ENCODE data around the gene HDDC2. TPM values are rescaled to one million over a fixed set of nuclear protein-coding genes. Genes with fewer than 3 reads are reported as not detected.

Gene HDDC2
- total RNA-seq, 2 experiments from 2014 or later: 19.4 to 21.6 TPM

DNA sequence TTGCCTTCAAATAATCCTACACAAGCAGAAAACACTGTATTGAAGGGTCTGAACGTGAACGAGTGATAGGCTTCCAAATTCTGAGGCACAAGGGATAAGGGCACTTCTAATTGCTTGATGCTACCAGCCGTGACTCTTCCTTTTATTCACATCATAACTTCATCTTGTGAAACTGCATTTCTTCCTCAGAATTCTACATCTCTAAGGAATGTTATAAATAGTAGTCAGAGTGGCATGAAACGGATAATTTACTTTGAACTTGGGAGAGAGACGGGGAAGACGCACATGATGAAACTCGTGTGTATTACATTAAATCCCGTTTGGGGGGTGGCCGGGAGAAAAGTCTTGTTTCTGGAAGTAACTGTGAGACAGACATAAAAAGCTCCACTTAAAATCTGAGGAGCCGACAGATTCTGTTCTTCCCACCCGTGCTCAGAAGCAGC lies 754 bp downstream of the HDDC2 start:
- H3K4me1 ChIP-seq (ENCODE audit: insufficient read depth, low read length): peaks cover 32% of the 10 kb centered on the region
- Mint-ChIP-seq H3K4me3 (peak overlapping the region; percentile 91), H3K36me3 (ENCODE audit: low read depth) (peaks cover 49% of the 10 kb centered on the region), H3K27me3 (peaks cover under 1% of the 10 kb centered on the region), H3K9me3 (no peaks in the 10 kb centered on the region), H3K27ac (peak overlapping the region; percentile 90), H3K4me1 (ENCODE audit: low read depth) (peaks cover 71% of the 10 kb centered on the region)
- ChIA-PET CTCF (interaction anchor here (1.0 kb wide), 1 partner anchor 490 kb away, joined by 5 read pairs; the partner anchor contains the start of gene NCOA7), POLR2A (interaction anchor here (1.4 to 6.2 kb wide), 6 partner anchors 8 to 686 kb away, joined by 6 to 44 read pairs (median 11); partner anchors contain the start of genes NCOA7 and TRMT11)
- no peaks in the 10 kb centered on the region for H3K9me3 ChIP-seq (ENCODE audit: control insufficient read depth in 1 of 2, insufficient read depth in 1 of 2, low read length in 2 of 2)
- H3K27me3 ChIP-seq (ENCODE audit: control insufficient read depth in 1 of 2, insufficient read depth in 2 of 2, low read length in 2 of 2): no peaks in the 10 kb centered on the region
- intact Hi-C loops (cut with DNase I, micrococcal nuclease): loop anchor here (5.0 kb wide), 2 partner anchors 686 to 1911 kb away; partner anchors contain the start of gene TRMT11 (in 1 of the 2)
- TF ChIP-seq, protein P1, sequence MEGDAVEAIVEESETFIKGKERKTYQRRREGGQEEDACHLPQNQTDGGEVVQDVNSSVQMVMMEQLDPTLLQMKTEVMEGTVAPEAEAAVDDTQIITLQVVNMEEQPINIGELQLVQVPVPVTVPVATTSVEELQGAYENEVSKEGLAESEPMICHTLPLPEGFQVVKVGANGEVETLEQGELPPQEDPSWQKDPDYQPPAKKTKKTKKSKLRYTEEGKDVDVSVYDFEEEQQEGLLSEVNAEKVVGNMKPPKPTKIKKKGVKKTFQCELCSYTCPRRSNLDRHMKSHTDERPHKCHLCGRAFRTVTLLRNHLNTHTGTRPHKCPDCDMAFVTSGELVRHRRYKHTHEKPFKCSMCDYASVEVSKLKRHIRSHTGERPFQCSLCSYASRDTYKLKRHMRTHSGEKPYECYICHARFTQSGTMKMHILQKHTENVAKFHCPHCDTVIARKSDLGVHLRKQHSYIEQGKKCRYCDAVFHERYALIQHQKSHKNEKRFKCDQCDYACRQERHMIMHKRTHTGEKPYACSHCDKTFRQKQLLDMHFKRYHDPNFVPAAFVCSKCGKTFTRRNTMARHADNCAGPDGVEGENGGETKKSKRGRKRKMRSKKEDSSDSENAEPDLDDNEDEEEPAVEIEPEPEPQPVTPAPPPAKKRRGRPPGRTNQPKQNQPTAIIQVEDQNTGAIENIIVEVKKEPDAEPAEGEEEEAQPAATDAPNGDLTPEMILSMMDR (IDR thresholded peaks at IDR 0.05): no peak
- DNase-seq (peak in 1 of 14 experiments; percentile 18), ATAC-seq (ENCODE audit: poor library complexity) (no peak)
- peaks cover 24% of the 10 kb centered on the region for H3K36me3 ChIP-seq (ENCODE audit: insufficient read depth, low read length)
- peak overlapping the region; percentile 66 for H3K27ac ChIP-seq (ENCODE audit: low read depth in 1 of 2, low read length in 2 of 2)
- H3K4me3 ChIP-seq (ENCODE audit: low read length): peak overlapping the region; percentile 64

DNA sequence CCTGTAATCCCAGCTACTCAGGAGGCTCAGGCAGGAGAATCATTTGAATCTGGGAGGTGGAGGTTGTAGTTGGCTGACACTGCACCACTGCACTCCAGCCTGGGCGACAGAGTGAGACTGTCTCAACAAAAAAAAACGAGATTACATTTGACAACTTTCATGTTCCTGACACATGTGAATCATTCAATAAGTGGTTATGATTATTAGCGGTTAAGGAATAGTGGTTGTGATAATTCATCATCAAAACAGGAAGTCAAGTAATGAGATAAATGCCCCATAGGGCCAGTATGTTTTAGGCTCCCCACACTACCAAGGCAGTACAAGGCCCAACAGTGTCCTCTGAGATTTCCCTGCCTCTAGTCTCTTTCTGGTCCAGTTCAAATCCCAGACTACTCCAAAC lies 2.5 kb downstream of the HDDC2 start:
- Histone ChIP-seq H3K27me3 (ENCODE audit: control insufficient read depth in 1 of 2, insufficient read depth in 2 of 2, low read length in 2 of 2) (no peaks in the 10 kb centered on the region), H3K36me3 (ENCODE audit: insufficient read depth, low read length) (peaks cover 27% of the 10 kb centered on the region), H3K4me3 (ENCODE audit: low read length) (no peak overlapping the region), H3K27ac (ENCODE audit: low read depth in 1 of 2, low read length in 2 of 2) (no peak overlapping the region), H3K9me3 (ENCODE audit: control insufficient read depth in 1 of 2, insufficient read depth in 1 of 2, low read length in 2 of 2) (no peaks in the 10 kb centered on the region), H3K4me1 (ENCODE audit: insufficient read depth, low read length) (peaks cover 32% of the 10 kb centered on the region)
- H3K9me3 Mint-ChIP-seq: no peaks in the 10 kb centered on the region
- H3K27ac Mint-ChIP-seq: peak overlapping the region; percentile 90
- H3K27me3 Mint-ChIP-seq: no peaks in the 10 kb centered on the region
- peak in 4 of 14 experiments; percentile 6 to 52 (median 24) for DNase-seq
- peaks cover 66% of the 10 kb centered on the region for H3K36me3 Mint-ChIP-seq (ENCODE audit: low read depth)
- CTCF ChIA-PET: no interaction called here
- H3K4me1 Mint-ChIP-seq (ENCODE audit: low read depth): peaks cover 78% of the 10 kb centered on the region
- TF ChIP-seq, protein P1 (IDR thresholded peaks at IDR 0.05): no peak
- H3K4me3 Mint-ChIP-seq: peak overlapping the region; percentile 91
- POLR2A ChIA-PET: interaction anchor here (6.2 kb wide), 1 partner anchor 492 kb away, joined by 44 read pairs; the partner anchor contains the start of gene NCOA7
- intact Hi-C loops (cut with DNase I, micrococcal nuclease): no loop called here
- no peak for ATAC-seq (ENCODE audit: poor library complexity)

DNA sequence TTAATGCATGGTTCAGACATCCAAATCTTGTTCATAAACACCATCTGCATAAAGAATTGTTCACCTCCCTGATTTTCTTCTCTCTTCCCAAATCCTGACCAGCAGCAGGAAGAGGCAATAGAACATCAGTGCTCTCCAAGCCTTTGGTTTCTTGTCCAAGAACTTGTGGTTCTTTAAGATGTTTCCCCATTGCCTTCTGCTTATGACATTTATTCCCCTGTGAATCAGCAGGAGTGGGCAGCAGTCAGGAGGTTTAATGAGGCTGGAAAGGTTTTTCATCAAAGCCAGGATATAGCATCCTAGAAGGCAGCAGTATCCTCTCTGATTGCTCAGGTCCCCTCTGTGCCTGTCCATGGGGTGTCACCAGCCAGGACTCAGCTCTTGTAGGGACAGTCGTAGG lies 5.3 kb downstream of the HDDC2 start:
- H3K36me3 Mint-ChIP-seq (ENCODE audit: low read depth): peaks cover 94% of the 10 kb centered on the region
- Histone ChIP-seq H3K36me3 (ENCODE audit: insufficient read depth, low read length) (peaks cover 50% of the 10 kb centered on the region), H3K4me3 (ENCODE audit: low read length) (no peak overlapping the region), H3K9me3 (ENCODE audit: control insufficient read depth in 1 of 2, insufficient read depth in 1 of 2, low read length in 2 of 2) (no peaks in the 10 kb centered on the region), H3K4me1 (ENCODE audit: insufficient read depth, low read length) (peaks cover 16% of the 10 kb centered on the region), H3K27me3 (ENCODE audit: control insufficient read depth in 1 of 2, insufficient read depth in 2 of 2, low read length in 2 of 2) (no peaks in the 10 kb centered on the region), H3K27ac (ENCODE audit: low read depth in 1 of 2, low read length in 2 of 2) (no peak overlapping the region)
- H3K27me3 Mint-ChIP-seq: no peaks in the 10 kb centered on the region
- ChIA-PET CTCF (no interaction called here), POLR2A (no interaction called here)
- H3K9me3 Mint-ChIP-seq: no peaks in the 10 kb centered on the region
- no peak for DNase-seq
- no peak overlapping the region for H3K4me3 Mint-ChIP-seq
- H3K27ac Mint-ChIP-seq: peak overlapping the region; percentile 30
- TF ChIP-seq, protein P1 (IDR thresholded peaks at IDR 0.05): no peak
- H3K4me1 Mint-ChIP-seq (ENCODE audit: low read depth): peaks cover 68% of the 10 kb centered on the region
- no peak for ATAC-seq (ENCODE audit: poor library complexity)
- intact Hi-C loops (cut with DNase I, micrococcal nuclease): no loop called here

All from CD4-positive, alpha-beta T cell (primary cell).